HepG2 (cell line): ENCODE data around the gene RNF14. TPM values are rescaled to one million over a fixed set of nuclear protein-coding genes. Genes with fewer than 3 reads are reported as not detected.
A peak's percentile ranks its signal among the peaks of the same experiment; 100 is the strongest.

Experiments
- ATAC-seq: fragments of 200-7000 bp; cut with Tn5 transposase; 3 replicates; pipeline ENCODE4 v1.9.1; 2020; ENCODE audit warnings: mild to moderate bottlenecking, moderate library complexity
- BruUV-seq: library from RNA; stranded (reverse); fragments of 400-500 nt; replicated peaks from 2 replicates; lab custom pipeline; 2021; lab: Mats Ljungman, UMichigan
- CTCF ChIA-PET: fragments of 300-600 bp; formaldehyde crosslinking; extraction: SDS; loops from one replicate; lab custom pipeline; 2021; ENCODE audit warnings: low total read pairs, inconsistent platforms, low intra/inter-chr PET ratio; lab: Yijun Ruan, JAX
- POLR2A ChIA-PET: fragments of 350-600 bp; sonication (Branson Sonifier 250); formaldehyde crosslinking; loops from one replicate; lab custom pipeline; 2020; ENCODE audit warnings: antibody characterized with exemption, inconsistent platforms; lab: Yijun Ruan, JAX
- DNase-seq: peaks from one replicate; pipeline ENCODE4 v3.0.0-alpha.2; 2015; ENCODE audit warnings: low spot score
- FAIRE-seq: peaks from 3 replicates; lab custom pipeline; 2011; peaks lifted over from hg19 to GRCh38; lab: Jason Lieb, UNC
- H2AFZ ChIP-seq: one replicate; pipeline ENCODE4 v1.6.1; 2011; ENCODE audit warnings: low read length, inconsistent platforms
- H3K27ac ChIP-seq: fragments of 300-600 bp; 3 replicates; pipeline ENCODE4 v1.8.0; 2011; ENCODE audit warnings: mixed run types, mild to moderate bottlenecking, mixed read lengths, low read length, inconsistent platforms; ENCODE audit not compliant: insufficient read depth; ENCODE audit errors: extremely low read length
- H3K27me3 ChIP-seq, 2 experiments: fragments of 200-600 bp in 1 of 2; 2 replicates in 1 of 2; 3 replicates in 1 of 2; pipeline versions ENCODE4 v1.6.0 to v1.8.0; 2011; ENCODE audit warnings: low read length in 2 of 2, mild to moderate bottlenecking in 2 of 2, moderate library complexity in 2 of 2, inconsistent platforms in 1 of 2; ENCODE audit not compliant: insufficient read depth in 2 of 2, control insufficient read depth in 1 of 2
- H3K36me3 ChIP-seq, 2 experiments: fragments of 200-600 bp in 1 of 2; replicated peaks in 1 of 2; 2 replicates in 1 of 2; 3 replicates in 1 of 2; pipeline versions ENCODE4 v1.5.1 to v1.8.0; 2011; ENCODE audit warnings: low read length in 2 of 2, inconsistent platforms in 1 of 2; ENCODE audit not compliant: insufficient read depth in 2 of 2, control insufficient read depth in 1 of 2
- H3K4me1 ChIP-seq: 2 replicates; pipeline ENCODE4 v1.5.1; 2012; ENCODE audit warnings: low read length, inconsistent platforms; ENCODE audit not compliant: insufficient read depth
- H3K4me2 ChIP-seq: 2 replicates; pipeline ENCODE4 v1.6.0; 2011; ENCODE audit warnings: low read depth, low read length, inconsistent platforms
- H3K4me3 ChIP-seq, 3 experiments: fragments of 200-600 bp in 1 of 3; sonication (generic), shearing (Covaris generic) in 1 of 3; replicated peaks in 1 of 3; 2 replicates each; pipeline ENCODE4 v1.5.1; 2011 to 2016; ENCODE audit warnings: low read length in 3 of 3, inconsistent platforms in 2 of 3, low read depth in 2 of 3, mild to moderate bottlenecking in 2 of 3, control low read depth in 1 of 3, mixed read lengths in 1 of 3; ENCODE audit not compliant: insufficient read depth in 1 of 3
- H3K79me2 ChIP-seq: one replicate; pipeline ENCODE4 v1.6.1; 2011; ENCODE audit warnings: low read length, inconsistent platforms; ENCODE audit not compliant: insufficient read depth
- H3K9ac ChIP-seq: 2 replicates; pipeline ENCODE4 v1.6.0; 2011; ENCODE audit warnings: mild to moderate bottlenecking, low read depth, low read length, inconsistent platforms; ENCODE audit not compliant: insufficient read depth
- H3K9me3 ChIP-seq: 2 replicates; pipeline ENCODE4 v1.5.1; 2012; ENCODE audit warnings: mild to moderate bottlenecking, low read length
- H4K20me1 ChIP-seq: 2 replicates; pipeline ENCODE4 v1.6.0; 2011; ENCODE audit warnings: inconsistent platforms, mild to moderate bottlenecking, low read length, moderate library complexity; ENCODE audit not compliant: insufficient read depth
- AGO1 ChIP-seq: fragments of 200-400 bp; formaldehyde crosslinking; IDR thresholded peaks from 2 replicates; pipeline ENCODE4 v1.6.1; 2017; ENCODE audit warnings: mild to moderate bottlenecking, low read depth, low read length, moderate library complexity; ENCODE audit not compliant: poor library complexity, severe bottlenecking
- CHCHD3 ChIP-seq: sonication (generic); formaldehyde crosslinking; IDR thresholded peaks from 2 replicates; pipeline ENCODE4 v1.8.0; 2022; ENCODE audit warnings: mild to moderate bottlenecking, missing genetic modification reagents, moderate library complexity
- DNMT1 ChIP-seq: sonication (generic); formaldehyde crosslinking; IDR thresholded peaks from 2 replicates; pipeline ENCODE4 v1.5.1; 2020; ENCODE audit warnings: mild to moderate bottlenecking, missing genetic modification reagents
- FOXA1 ChIP-seq, 2 experiments: fragments of 450-650 bp in 1 of 2; sonication (generic) in 1 of 2; formaldehyde crosslinking in 1 of 2; IDR thresholded peaks; 2 replicates each; pipeline versions ENCODE4 v1.4.0 to v1.6.1; 2016 to 2020; ENCODE audit warnings: missing genetic modification reagents in 1 of 2
- MNT ChIP-seq: fragments of 450-650 bp; IDR thresholded peaks from 2 replicates; pipeline ENCODE4 v1.6.1; 2016
- SMAD1 ChIP-seq: sonication (generic); formaldehyde crosslinking; IDR thresholded peaks from 2 replicates; pipeline ENCODE4 v1.4.0; 2020; ENCODE audit warnings: missing genetic modification reagents, low read depth, mild to moderate bottlenecking, borderline replicate concordance
- UBTF ChIP-seq: sonication (generic); formaldehyde crosslinking; IDR thresholded peaks from 2 replicates; pipeline ENCODE4 v1.4.0; 2020; ENCODE audit warnings: mild to moderate bottlenecking, missing genetic modification reagents
- ZBTB25 ChIP-seq: IDR thresholded peaks from 2 replicates; pipeline ENCODE4 v1.6.1; 2018; ENCODE audit warnings: missing genetic modification reagents
- ZNF180 ChIP-seq: sonication (generic); formaldehyde crosslinking; IDR thresholded peaks from 2 replicates; pipeline ENCODE4 v1.4.0; 2020; ENCODE audit warnings: low read depth, missing genetic modification reagents, borderline replicate concordance
- ZNF446 ChIP-seq: sonication (generic); formaldehyde crosslinking; IDR thresholded peaks from 2 replicates; pipeline ENCODE4 v1.5.0; 2020; ENCODE audit warnings: mild to moderate bottlenecking, missing genetic modification reagents
- ZNF552 ChIP-seq: sonication (generic); formaldehyde crosslinking; IDR thresholded peaks from 2 replicates; pipeline ENCODE4 v1.9.0; 2022; ENCODE audit warnings: missing genetic modification reagents, mild to moderate bottlenecking, borderline replicate concordance
- ZNF629 ChIP-seq: sonication (generic); formaldehyde crosslinking; conservative IDR thresholded peaks from 2 replicates; pipeline ENCODE4 v1.5.0; 2020; ENCODE audit warnings: missing genetic modification reagents
- ZNF879 ChIP-seq: sonication (generic); formaldehyde crosslinking; IDR thresholded peaks from 2 replicates; pipeline ENCODE4 v1.8.1; 2023; ENCODE audit warnings: missing genetic modification reagents
- WGBS: methylation state at CpG from one replicate; pipeline ENCODE4 v1.1.6; 2017; ENCODE audit warnings: low lambda C conversion rate; 5-methylcytosine and 5-hydroxymethylcytosine counted together
- in situ Hi-C: cut with HindIII; loops from 2 replicates; pipeline ENCODE4 v1.10.0; 2017; ENCODE audit warnings: low pct_unique_long_range_greater_than_20kb; ENCODE audit not compliant: extremely low pct_ligation_motif_present
- intact Hi-C: fragments of 100-400 bp; cut with micrococcal nuclease; formaldehyde crosslinking; loops from one replicate; pipeline ENCODE4 v1.10.0; 2022; ENCODE audit not compliant: unreplicated experiment
- polyA plus RNA-seq, 8 experiments: library from polyadenylated mRNA; depleted of rRNA in 3 of 8; stranded (reverse) in 7 of 8; unstranded in 1 of 8; fragments of >200 nt; fragmentation: Illumina TruSeq in 4 of 8; extraction: Trizol in 4 of 8; gene quantifications; 2 replicates each; pipeline versions ENCODE4 v1.2.1 to v1.2.3, GENCODE V29; 2011 to 2016; ENCODE audit warnings: low read depth in 4 of 8, missing spikeins in 1 of 8, mixed read lengths in 1 of 8; ENCODE audit not compliant: insufficient read depth in 1 of 8
- total RNA-seq, 5 experiments: library from RNA; depleted of rRNA; stranded (reverse); fragments of >200 nt; fragmentation: Illumina TruSeq; extraction: Trizol; gene quantifications; 2 replicates each; pipeline ENCODE4 v1.2.3, GENCODE V29; 2016; ENCODE audit warnings: low read depth in 1 of 5

Gene RNF14
- total and polyA plus RNA-seq, 2 of the 13 experiments (the other 11 are each of a cell fraction or from before 2014, with no cell fraction given), result 11.3 to 28.1 TPM

- H3K27me3 ChIP-seq, result no peaks in the 10 kb centered on the region
- in situ Hi-C loops, result loop anchor here (25.0 kb wide), 1 partner anchor 567 kb away; no protein-coding TSS in a partner anchor
- TF ChIP-seq SMAD1 (no peak), DNMT1 (no peak), FOXA1 (IDR thresholded peaks at IDR 0.05) (no peak), FOXA1 (CRISPR knock-in tag; IDR thresholded peaks at IDR 0.05) (no peak), ZNF879 (CRISPR knock-in tag) (no peak), ZNF446 (CRISPR knock-in tag) (no peak), AGO1 (no peak)
- ATAC-seq (no peak), FAIRE-seq (no peak), DNase-seq (no peak)
- no peak overlapping the region for H3K4me2 ChIP-seq
- peaks cover 0 to 2% of the 10 kb centered on the region in 2 experiments; a peak in 2 of 5 replicates for H3K36me3 ChIP-seq
- ChIA-PET CTCF (no interaction called here), POLR2A (no interaction called here)
- no peak overlapping the region for H3K9ac ChIP-seq
- H3K79me2 ChIP-seq, result no peaks in the 10 kb centered on the region
- H3K4me1 ChIP-seq, result peaks cover 11% of the 10 kb centered on the region
- H3K4me3 ChIP-seq, result no peak overlapping the region
- no TSS peak for BruUV-seq
- 96% methylated on average over 3 of the region's 3 CpGs for WGBS
- no peak overlapping the region for H3K27ac ChIP-seq
- H4K20me1 ChIP-seq, result no peaks in the 10 kb centered on the region
- intact Hi-C loops, result no loop called here
- no peak overlapping the region for H2AFZ ChIP-seq
- no peaks in the 10 kb centered on the region for H3K9me3 ChIP-seq
These were observed 26.8 kb downstream of the RNF14 start for GRCh38 chr5:141995656-141996055.

GRCh38 chr5:141997358-141997960, 28.6 kb downstream of the RNF14 start:
- in situ Hi-C loops (loop anchor here (25.0 kb wide), 1 partner anchor 565 kb away; no protein-coding TSS in a partner anchor), intact Hi-C loops (no loop called here)
- WGBS, result 60% methylated on average over 6 of the region's 6 CpGs
- Histone ChIP-seq H3K36me3 (peaks cover 3 to 14% of the 10 kb centered on the region in 2 experiments; a peak in 3 of 5 replicates), H3K9me3 (no peaks in the 10 kb centered on the region), H3K79me2 (no peaks in the 10 kb centered on the region), H3K9ac (no peak overlapping the region), H3K4me3 (no peak overlapping the region), H3K27me3 (no peaks in the 10 kb centered on the region), H3K27ac (no peak overlapping the region), H2AFZ (no peak overlapping the region), H4K20me1 (no peaks in the 10 kb centered on the region), H3K4me2 (no peak overlapping the region), H3K4me1 (peaks cover 11% of the 10 kb centered on the region)
- BruUV-seq, result no TSS peak
- POLR2A ChIA-PET, result interaction anchor here (1.9 kb wide), 1 partner anchor 15 kb away, joined by 10 read pairs; the partner anchor contains the start of gene GNPDA1
- no peak for DNase-seq
- CTCF ChIA-PET, result no interaction called here
- peak; percentile 26; the same call in 1 of the 3 replicates for ATAC-seq
- FAIRE-seq, result peak; percentile 8
- TF ChIP-seq CHCHD3 (no peak), ZBTB25 (CRISPR knock-in tag) (no peak), ZNF552 (CRISPR knock-in tag) (no peak), UBTF (no peak), ZNF629 (peak; percentile 74), ZNF180 (CRISPR knock-in tag) (no peak), MNT (no peak)
